WTC11 (cell line): ENCODE results near the gene ESRRA. TPM values are rescaled to one million over a fixed set of nuclear protein-coding genes. Genes with fewer than 3 reads are reported as not detected.
A peak's percentile ranks its signal among the peaks of the same experiment; 100 is the strongest.

ENCODE experiments used
- ATAC-seq: fragments of 200-7000 bp; cut with Tn5 transposase; 2 replicates; pipeline ENCODE4 v1.10.0; 2021; ENCODE audit warnings: mild to moderate bottlenecking, moderate library complexity
- CTCF ChIA-PET: fragments of 300-600 bp; sonication (Branson Sonifier 250); formaldehyde crosslinking; loops from one replicate; lab custom pipeline; 2021; ENCODE audit warnings: antibody characterized with exemption; lab: Charles Lee
- POLR2A ChIA-PET: fragments of 350-600 bp; sonication (Branson Sonifier 250); formaldehyde crosslinking; loops from one replicate; lab custom pipeline; 2021; ENCODE audit warnings: antibody characterized with exemption; lab: Charles Lee
- DNase-seq: peaks from one replicate; pipeline ENCODE4 v3.0.0; 2021; ENCODE audit warnings: low spot score
- H3K27ac Mint-ChIP-seq: 2 replicates; pipeline ENCODE4 v1.8.0; 2021; ENCODE audit warnings: mixed read lengths
- H3K27me3 Mint-ChIP-seq: 2 replicates; pipeline ENCODE4 v1.8.0; 2021; ENCODE audit warnings: low read depth, mild to moderate bottlenecking, moderate library complexity, mixed read lengths
- H3K36me3 Mint-ChIP-seq: 2 replicates; pipeline ENCODE4 v1.8.0; 2021; ENCODE audit warnings: mixed read lengths
- H3K4me1 Mint-ChIP-seq: 2 replicates; pipeline ENCODE4 v1.8.0; 2022; ENCODE audit warnings: mixed read lengths
- H3K4me3 Mint-ChIP-seq: 2 replicates; pipeline ENCODE4 v1.8.0; 2021; ENCODE audit warnings: mild to moderate bottlenecking, moderate library complexity, mixed read lengths
- H3K9me3 Mint-ChIP-seq: 2 replicates; pipeline ENCODE4 v1.8.0; 2021; ENCODE audit warnings: mixed read lengths
- AFF4 ChIP-seq: sonication (generic); formaldehyde crosslinking; IDR thresholded peaks from 2 replicates; pipeline ENCODE4 v1.8.1; 2023; ENCODE audit warnings: mild to moderate bottlenecking, missing genetic modification reagents, borderline replicate concordance
- CREB1 ChIP-seq: sonication (generic); formaldehyde crosslinking; IDR thresholded peaks from 2 replicates; pipeline ENCODE4 v1.8.0; 2023; ENCODE audit warnings: mild to moderate bottlenecking, missing genetic modification reagents
- CREM ChIP-seq: sonication (generic); formaldehyde crosslinking; IDR thresholded peaks from 2 replicates; pipeline ENCODE4 v1.8.1; 2022; ENCODE audit warnings: mild to moderate bottlenecking, missing genetic modification reagents, moderate library complexity
- ELF4 ChIP-seq: sonication (generic); formaldehyde crosslinking; IDR thresholded peaks from 2 replicates; pipeline ENCODE4 v1.8.1; 2022; ENCODE audit warnings: low read depth, mild to moderate bottlenecking, moderate library complexity, missing genetic modification reagents
- ETV6 ChIP-seq: sonication (generic); formaldehyde crosslinking; IDR thresholded peaks from 2 replicates; pipeline ENCODE4 v1.8.1; 2022; ENCODE audit warnings: mild to moderate bottlenecking, missing genetic modification reagents
- FOXP4 ChIP-seq: sonication (generic); formaldehyde crosslinking; IDR thresholded peaks from 2 replicates; pipeline ENCODE4 v1.8.0; 2022; ENCODE audit warnings: mild to moderate bottlenecking, missing genetic modification reagents
- HMGXB4 ChIP-seq: sonication (generic); formaldehyde crosslinking; IDR thresholded peaks from 2 replicates; pipeline ENCODE4 v1.8.1; 2023; ENCODE audit warnings: mild to moderate bottlenecking, moderate library complexity, missing genetic modification reagents
- NFATC4 ChIP-seq: fragments of 250-450 bp; sonication (Bioruptor Pico); IDR thresholded peaks from 2 replicates; pipeline ENCODE4 v1.9.0; 2021; ENCODE audit warnings: mild to moderate bottlenecking
- NR3C1 ChIP-seq: sonication (generic); formaldehyde crosslinking; conservative IDR thresholded peaks from 2 replicates; pipeline ENCODE4 v1.8.1; 2023; ENCODE audit warnings: low read depth, mild to moderate bottlenecking, missing genetic modification reagents
- PREB ChIP-seq: sonication (generic); formaldehyde crosslinking; IDR thresholded peaks from 2 replicates; pipeline ENCODE4 v1.8.1; 2022; ENCODE audit warnings: mild to moderate bottlenecking, missing genetic modification reagents, moderate library complexity, borderline replicate concordance
- SP1 ChIP-seq: sonication (generic); formaldehyde crosslinking; conservative IDR thresholded peaks from 2 replicates; pipeline ENCODE4 v1.8.1; 2022; ENCODE audit warnings: missing genetic modification reagents
- TEAD1 ChIP-seq: sonication (generic); formaldehyde crosslinking; IDR thresholded peaks from 2 replicates; pipeline ENCODE4 v1.8.0; 2022; ENCODE audit warnings: mild to moderate bottlenecking, missing genetic modification reagents
- ZBTB21 ChIP-seq: sonication (generic); formaldehyde crosslinking; IDR thresholded peaks from 2 replicates; pipeline ENCODE4 v1.8.1; 2023; ENCODE audit warnings: mild to moderate bottlenecking, missing genetic modification reagents, borderline replicate concordance
- ZBTB43 ChIP-seq: sonication (generic); formaldehyde crosslinking; IDR thresholded peaks from 2 replicates; pipeline ENCODE4 v1.8.1; 2023; ENCODE audit warnings: mild to moderate bottlenecking, missing genetic modification reagents
- ZNF121 ChIP-seq: sonication (generic); formaldehyde crosslinking; IDR thresholded peaks from 2 replicates; pipeline ENCODE4 v1.8.0; 2023; ENCODE audit warnings: missing genetic modification reagents
- ZNF219 ChIP-seq: sonication (generic); formaldehyde crosslinking; IDR thresholded peaks from 2 replicates; pipeline ENCODE4 v1.8.0; 2023; ENCODE audit warnings: missing genetic modification reagents, mild to moderate bottlenecking, borderline replicate concordance
- ZNF263 ChIP-seq: sonication (generic); formaldehyde crosslinking; IDR thresholded peaks from 2 replicates; pipeline ENCODE4 v1.8.1; 2022; ENCODE audit warnings: low read depth, mild to moderate bottlenecking, moderate library complexity, missing genetic modification reagents
- total RNA-seq: library from RNA; stranded (reverse); gene quantifications from 3 replicates; pipeline ENCODE4 v1.2.3, GENCODE V29; 2021

The ESRRA gene
- total RNA-seq, 1 experiment from 2014 or later, result 81.9 TPM

GRCh38 chr11:64281957-64282770 is 23.2 kb upstream of the ESRRA start:
- DNase-seq (no peak), ATAC-seq (no peak)
- POLR2A ChIA-PET, result interaction anchor here (0.6 kb wide), 2 partner anchors 30 to 974 kb away, joined by 3 to 4 read pairs; no protein-coding TSS in a partner anchor
- peaks cover 8% of the 10 kb centered on the region for H3K4me1 Mint-ChIP-seq
- no peak overlapping the region for H3K27ac Mint-ChIP-seq
- peaks cover 2% of the 10 kb centered on the region; the same call in 1 of the 2 replicates for H3K27me3 Mint-ChIP-seq
- TF ChIP-seq ZBTB21 (CRISPR knock-in tag) (no peak), ZNF263 (CRISPR knock-in tag) (no peak), ZBTB43 (CRISPR knock-in tag) (no peak)
- H3K4me3 Mint-ChIP-seq, result no peak overlapping the region
- no peaks in the 10 kb centered on the region for H3K9me3 Mint-ChIP-seq
- CTCF ChIA-PET, result interaction anchor here (0.7 to 12.5 kb wide), 2 partner anchors 15 to 21 kb away, joined by 4 to 151 read pairs; partner anchors contain the start of gene ESRRA
- peaks cover 12% of the 10 kb centered on the region for H3K36me3 Mint-ChIP-seq

- CTCF ChIA-PET, result interaction anchor here (0.5 to 12.5 kb wide), 6 partner anchors 11 to 74 kb away, joined by 3 to 151 read pairs (median 11); partner anchors contain the start of genes ESRRA, PRDX5 and TRMT112
- no peak for ATAC-seq
- Mint-ChIP-seq H3K27ac (no peak overlapping the region), H3K9me3 (no peaks in the 10 kb centered on the region), H3K36me3 (peaks cover 12% of the 10 kb centered on the region), H3K4me1 (peaks cover 8% of the 10 kb centered on the region), H3K4me3 (peak overlapping the region; percentile 45), H3K27me3 (peaks cover 2% of the 10 kb centered on the region; the same call in 1 of the 2 replicates)
- POLR2A ChIA-PET, result interaction anchor here (0.6 kb wide), 1 partner anchor 975 kb away, joined by 3 read pairs; no protein-coding TSS in a partner anchor
- no peak for TF ChIP-seq AFF4 (CRISPR knock-in tag)
- no peak for TF ChIP-seq NR3C1
- TF ChIP-seq FOXP4 (CRISPR knock-in tag), result no peak
- peak; percentile 9; the same call in 1 of the 2 replicates for TF ChIP-seq ZNF121 (CRISPR knock-in tag)
- no peak for DNase-seq
Measured at GRCh38 chr11:64283092-64283491, 22.2 kb upstream of the ESRRA start.

- H3K4me3 Mint-ChIP-seq, result peak within 1 kb of the TSS; percentile 80
- H3K27ac Mint-ChIP-seq, result peak within 1 kb of the TSS; percentile 76; the same call in 1 of the 2 replicates
- peak; percentile 97 for DNase-seq
- H3K9me3 Mint-ChIP-seq, result no peaks in the 10 kb centered on the region
- H3K27me3 Mint-ChIP-seq, result peaks cover 8% of the 10 kb centered on the region
- H3K36me3 Mint-ChIP-seq, result peaks cover 12% of the 10 kb centered on the region
- ChIA-PET CTCF (interaction anchor here (0.7 to 12.5 kb wide), 9 partner anchors 13 to 476 kb away, joined by 3 to 151 read pairs (median 6); partner anchors contain the start of genes ESRRA, PRDX5, PYGM and TRMT112), POLR2A (interaction anchor here (0.9 to 2.3 kb wide), 4 partner anchors 13 to 57 kb away, joined by 3 to 7 read pairs (median 4); partner anchors contain the start of gene ESRRA)
- H3K4me1 Mint-ChIP-seq, result peaks cover 8% of the 10 kb centered on the region
- ATAC-seq, result peak; percentile 95
- TF ChIP-seq ELF4, result 0 out of 2 replicates have a peak, but pooled peaks have one; percentile 23
- no peak for TF ChIP-seq CREB1 (CRISPR knock-in tag)
- TF ChIP-seq ZNF219 (CRISPR knock-in tag), result no peak
- TF ChIP-seq TEAD1 (CRISPR knock-in tag), result no peak
- TF ChIP-seq ETV6 (CRISPR knock-in tag), result 0 out of 2 replicates have a peak, but pooled peaks have one; percentile 63
- TF ChIP-seq PREB, result no peak
- TF ChIP-seq HMGXB4 (CRISPR knock-in tag), result peak; percentile 39; the same call in 1 of the 2 replicates
- peak; percentile 76; the same call in 1 of the 2 replicates for TF ChIP-seq CREM
- no peak for TF ChIP-seq ZNF263 (CRISPR knock-in tag)
- TF ChIP-seq NFATC4, result no peak
- TF ChIP-seq SP1 (CRISPR knock-in tag), result peak; percentile 82
Measured at GRCh38 chr11:64284048-64284961, 21.0 kb upstream of the ESRRA start, which contains the start of gene BAD. TSS of gene BAD (minus strand) at chr11:64284665. CDS start at chr11:64284368, 297 bp downstream.
